Measurements from ENCODE around the gene PIK3R2. TPM values are rescaled to one million over a fixed set of nuclear protein-coding genes. Genes with fewer than 3 reads are reported as not detected.

The PIK3R2 gene
- total RNA-seq, 1 experiment from 2014 or later, result 38.1 TPM

DNA sequence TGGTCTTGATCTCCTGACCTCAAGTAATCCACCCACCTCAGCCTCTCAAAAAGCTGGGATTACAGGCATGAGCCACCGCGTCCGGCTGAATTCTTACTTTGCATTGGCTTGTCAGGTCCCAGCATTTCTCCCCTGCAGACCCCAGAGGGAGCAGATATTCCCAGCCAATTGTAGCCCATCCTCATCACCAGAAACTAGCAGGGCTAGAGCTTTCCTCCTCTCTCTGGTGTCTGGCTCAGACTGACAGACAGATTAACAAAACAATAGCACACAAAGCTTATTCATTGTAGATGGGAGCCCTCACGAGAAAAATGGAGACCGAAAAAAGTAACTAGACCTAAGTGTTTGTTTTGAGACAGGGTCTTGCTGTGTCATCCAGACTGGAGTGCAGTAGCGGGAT lies 32.6 kb downstream of the PIK3R2 start:
- Histone ChIP-seq H3K9me3 (ENCODE audit: low read depth, low read length, poor library complexity, severe bottlenecking) (no peaks in the 10 kb centered on the region), H3K27ac (ENCODE audit: low read depth, low read length, poor library complexity, severe bottlenecking) (no peak overlapping the region), H3K4me1 (ENCODE audit: insufficient read depth, low read length, poor library complexity, severe bottlenecking) (no peaks in the 10 kb centered on the region), H3K36me3 (ENCODE audit: insufficient read depth, low read length, poor library complexity, severe bottlenecking) (no peaks in the 10 kb centered on the region), H3K4me3 (ENCODE audit: low read depth, low read length, poor library complexity, severe bottlenecking) (no peak overlapping the region), H3K27me3 (replicated peaks; ENCODE audit: insufficient read depth, low read depth, low read length, poor library complexity) (no peaks in the 10 kb centered on the region)
- DNase-seq (ENCODE audit: low spot score), result no peak
- TF ChIP-seq, protein P1, sequence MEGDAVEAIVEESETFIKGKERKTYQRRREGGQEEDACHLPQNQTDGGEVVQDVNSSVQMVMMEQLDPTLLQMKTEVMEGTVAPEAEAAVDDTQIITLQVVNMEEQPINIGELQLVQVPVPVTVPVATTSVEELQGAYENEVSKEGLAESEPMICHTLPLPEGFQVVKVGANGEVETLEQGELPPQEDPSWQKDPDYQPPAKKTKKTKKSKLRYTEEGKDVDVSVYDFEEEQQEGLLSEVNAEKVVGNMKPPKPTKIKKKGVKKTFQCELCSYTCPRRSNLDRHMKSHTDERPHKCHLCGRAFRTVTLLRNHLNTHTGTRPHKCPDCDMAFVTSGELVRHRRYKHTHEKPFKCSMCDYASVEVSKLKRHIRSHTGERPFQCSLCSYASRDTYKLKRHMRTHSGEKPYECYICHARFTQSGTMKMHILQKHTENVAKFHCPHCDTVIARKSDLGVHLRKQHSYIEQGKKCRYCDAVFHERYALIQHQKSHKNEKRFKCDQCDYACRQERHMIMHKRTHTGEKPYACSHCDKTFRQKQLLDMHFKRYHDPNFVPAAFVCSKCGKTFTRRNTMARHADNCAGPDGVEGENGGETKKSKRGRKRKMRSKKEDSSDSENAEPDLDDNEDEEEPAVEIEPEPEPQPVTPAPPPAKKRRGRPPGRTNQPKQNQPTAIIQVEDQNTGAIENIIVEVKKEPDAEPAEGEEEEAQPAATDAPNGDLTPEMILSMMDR (conservative IDR thresholded peaks at IDR 0.05; ENCODE audit: low read depth, low read length), result no peak
- no peak for TF ChIP-seq EZH2 (IDR thresholded peaks at IDR 0.05; ENCODE audit: borderline replicate concordance, low read depth, low read length, poor library complexity, severe bottlenecking)
- intact Hi-C loops (cut with micrococcal nuclease; ENCODE audit: unreplicated experiment), result no loop called here
- BruUV-seq (replicated peaks), result no TSS peak
- POLR2A ChIA-PET (ENCODE audit: low non-redundant PET), result no interaction called here
- CTCF ChIA-PET, result no interaction called here

DNA sequence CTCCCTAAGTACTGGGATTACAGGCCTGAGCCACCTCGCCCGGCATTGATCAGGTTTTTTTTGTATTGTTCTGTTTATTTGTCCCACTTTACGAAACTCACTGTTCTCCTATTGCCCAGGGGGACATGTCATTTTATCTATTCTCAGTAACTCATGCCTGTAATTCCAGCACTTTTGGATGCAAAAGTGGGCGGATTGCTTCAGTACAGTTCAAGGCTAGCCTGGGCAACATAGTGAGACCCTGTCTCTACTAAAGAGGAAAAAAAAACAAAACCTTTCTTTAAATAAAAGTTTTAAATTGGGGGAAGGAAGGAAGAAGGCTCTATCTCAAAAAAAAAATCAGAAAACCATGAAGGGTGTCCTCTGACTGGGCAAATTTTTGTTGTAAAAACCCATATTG lies 37.3 kb downstream of the PIK3R2 start:
- ChIA-PET CTCF (interaction anchor here (1.0 kb wide), 1 partner anchor 42 kb away, joined by 4 read pairs; no protein-coding TSS in a partner anchor), POLR2A (ENCODE audit: low non-redundant PET) (no interaction called here)
- Histone ChIP-seq H3K27ac (ENCODE audit: low read depth, low read length, poor library complexity, severe bottlenecking) (no peak overlapping the region), H3K4me3 (ENCODE audit: low read depth, low read length, poor library complexity, severe bottlenecking) (no peak overlapping the region), H3K4me1 (ENCODE audit: insufficient read depth, low read length, poor library complexity, severe bottlenecking) (peaks cover 15% of the 10 kb centered on the region), H3K9me3 (ENCODE audit: low read depth, low read length, poor library complexity, severe bottlenecking) (no peaks in the 10 kb centered on the region), H3K27me3 (replicated peaks; ENCODE audit: insufficient read depth, low read depth, low read length, poor library complexity) (no peaks in the 10 kb centered on the region), H3K36me3 (ENCODE audit: insufficient read depth, low read length, poor library complexity, severe bottlenecking) (no peaks in the 10 kb centered on the region)
- no peak for DNase-seq (ENCODE audit: low spot score)
- intact Hi-C loops (cut with micrococcal nuclease; ENCODE audit: unreplicated experiment), result no loop called here
- BruUV-seq (replicated peaks), result no TSS peak
- no peak for TF ChIP-seq EZH2 (IDR thresholded peaks at IDR 0.05; ENCODE audit: borderline replicate concordance, low read depth, low read length, poor library complexity, severe bottlenecking)
- TF ChIP-seq, protein P1 (conservative IDR thresholded peaks at IDR 0.05; ENCODE audit: low read depth, low read length), result no peak

DNA sequence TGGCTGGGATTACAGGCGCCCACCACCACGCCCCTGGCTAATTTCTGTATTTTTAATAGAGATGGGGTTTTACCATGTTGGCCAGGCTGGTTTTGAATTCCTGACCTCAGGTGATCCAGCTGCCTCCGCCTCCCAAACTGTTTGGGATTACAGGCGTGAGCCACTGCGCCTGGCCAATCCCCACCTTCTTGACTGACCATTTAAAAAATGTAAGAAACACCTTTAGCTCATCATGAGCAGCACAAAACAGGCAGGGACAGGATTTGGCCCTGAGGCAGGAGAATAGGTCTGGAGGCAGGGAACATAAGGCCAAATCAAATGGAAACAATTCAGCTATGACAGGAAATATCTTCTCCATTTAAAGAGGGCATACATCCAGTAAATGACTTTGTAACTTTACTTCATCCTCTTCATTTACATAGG lies 38.7 kb downstream of the PIK3R2 start:
- BruUV-seq (replicated peaks), result no TSS peak
- ChIA-PET CTCF (interaction anchor here (0.6 to 1.6 kb wide), 4 partner anchors 11 to 78 kb away, joined by 5 to 7 read pairs (median 6); no protein-coding TSS in a partner anchor), POLR2A (ENCODE audit: low non-redundant PET) (no interaction called here)
- Histone ChIP-seq H3K27ac (ENCODE audit: low read depth, low read length, poor library complexity, severe bottlenecking) (peak overlapping the region; percentile 82), H3K4me1 (ENCODE audit: insufficient read depth, low read length, poor library complexity, severe bottlenecking) (peaks cover 15% of the 10 kb centered on the region), H3K4me3 (ENCODE audit: low read depth, low read length, poor library complexity, severe bottlenecking) (peak overlapping the region; percentile 65), H3K27me3 (replicated peaks; ENCODE audit: insufficient read depth, low read depth, low read length, poor library complexity) (no peaks in the 10 kb centered on the region), H3K9me3 (ENCODE audit: low read depth, low read length, poor library complexity, severe bottlenecking) (no peaks in the 10 kb centered on the region), H3K36me3 (ENCODE audit: insufficient read depth, low read length, poor library complexity, severe bottlenecking) (no peaks in the 10 kb centered on the region)
- TF ChIP-seq, protein P1 (conservative IDR thresholded peaks at IDR 0.05; ENCODE audit: low read depth, low read length), result no peak
- no peak for TF ChIP-seq EZH2 (IDR thresholded peaks at IDR 0.05; ENCODE audit: borderline replicate concordance, low read depth, low read length, poor library complexity, severe bottlenecking)
- no peak for DNase-seq (ENCODE audit: low spot score)
- intact Hi-C loops (cut with micrococcal nuclease; ENCODE audit: unreplicated experiment), result loop anchor here (2.0 kb wide), 1 partner anchor 39 kb away; the partner anchor contains the start of gene PIK3R2

All from A673 (cell line).